HG03457 (cell line): ENCODE results near the gene IGLON5.

Source experiments
- ATAC-seq: cut with Tn5 transposase; IDR thresholded peaks from one replicate; pipeline ENCODE4 v1.9.1; 2021; ENCODE audit warnings: moderate number of reproducible peaks; ENCODE audit not compliant: unreplicated experiment

The IGLON5 gene

DNA sequence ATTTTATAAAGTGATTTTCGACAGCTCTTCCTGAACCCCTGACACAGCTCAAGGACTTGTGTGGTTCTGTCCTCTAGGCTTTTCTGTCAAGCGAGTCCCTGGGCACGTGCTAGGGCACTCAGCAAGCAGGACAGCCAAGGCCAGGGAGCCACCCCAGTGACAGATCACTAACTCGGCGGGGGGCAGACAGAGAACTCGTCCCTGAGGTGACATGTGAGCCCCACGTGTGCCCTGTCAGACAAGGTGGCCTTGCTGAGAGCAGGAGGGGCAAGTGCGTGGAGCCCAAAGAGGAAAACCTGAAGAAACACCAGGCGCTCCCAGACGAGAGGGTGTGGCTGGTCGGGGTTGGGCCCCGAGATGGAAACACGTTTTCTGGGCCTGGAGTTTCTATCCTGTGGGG, 49.8 kb downstream of the IGLON5 start:
- ATAC-seq: no peak

DNA sequence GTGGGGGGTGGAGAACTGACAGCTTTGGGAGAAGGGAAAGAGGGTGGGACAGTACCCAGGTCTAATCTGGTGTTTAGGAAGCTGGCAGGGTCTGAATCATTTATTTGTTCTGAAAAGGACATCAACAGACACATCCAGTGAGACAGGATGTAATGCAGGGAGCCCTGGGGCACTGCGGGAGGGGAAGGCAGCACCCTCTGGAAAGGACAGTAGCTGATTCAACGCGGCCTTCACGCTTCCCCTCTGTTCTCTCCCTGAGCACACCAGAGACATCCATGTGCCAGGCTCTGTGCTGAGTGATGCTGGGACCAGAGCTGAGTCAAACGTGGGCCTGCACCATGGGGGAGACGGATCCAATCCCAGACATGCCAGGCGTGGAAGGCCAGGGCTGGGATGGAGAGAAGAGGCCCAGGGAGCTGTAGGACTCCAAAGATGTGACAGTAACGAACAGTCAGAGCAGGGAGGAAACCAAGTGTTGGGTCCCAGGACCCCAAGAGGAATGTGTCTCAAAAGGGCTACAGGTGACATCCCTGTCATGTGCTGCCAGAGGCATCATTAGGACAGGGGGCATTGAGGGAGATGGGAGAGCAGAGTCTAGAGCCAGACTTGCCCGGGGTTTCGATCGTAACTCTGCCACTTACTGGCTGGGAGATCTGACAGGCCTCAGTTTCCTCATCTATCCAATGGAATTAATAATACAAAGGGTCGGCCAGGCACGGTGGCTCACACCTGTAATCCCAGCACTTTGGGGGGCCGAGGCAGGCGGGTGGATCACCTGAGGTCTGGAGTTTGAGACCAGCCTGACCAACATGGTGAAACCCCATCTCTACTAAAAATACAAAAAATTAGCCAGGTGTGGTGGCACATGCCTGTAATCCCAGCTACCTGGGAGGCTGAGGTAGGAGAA, 53.0 kb downstream of the IGLON5 start:
- ATAC-seq: no peak

DNA sequence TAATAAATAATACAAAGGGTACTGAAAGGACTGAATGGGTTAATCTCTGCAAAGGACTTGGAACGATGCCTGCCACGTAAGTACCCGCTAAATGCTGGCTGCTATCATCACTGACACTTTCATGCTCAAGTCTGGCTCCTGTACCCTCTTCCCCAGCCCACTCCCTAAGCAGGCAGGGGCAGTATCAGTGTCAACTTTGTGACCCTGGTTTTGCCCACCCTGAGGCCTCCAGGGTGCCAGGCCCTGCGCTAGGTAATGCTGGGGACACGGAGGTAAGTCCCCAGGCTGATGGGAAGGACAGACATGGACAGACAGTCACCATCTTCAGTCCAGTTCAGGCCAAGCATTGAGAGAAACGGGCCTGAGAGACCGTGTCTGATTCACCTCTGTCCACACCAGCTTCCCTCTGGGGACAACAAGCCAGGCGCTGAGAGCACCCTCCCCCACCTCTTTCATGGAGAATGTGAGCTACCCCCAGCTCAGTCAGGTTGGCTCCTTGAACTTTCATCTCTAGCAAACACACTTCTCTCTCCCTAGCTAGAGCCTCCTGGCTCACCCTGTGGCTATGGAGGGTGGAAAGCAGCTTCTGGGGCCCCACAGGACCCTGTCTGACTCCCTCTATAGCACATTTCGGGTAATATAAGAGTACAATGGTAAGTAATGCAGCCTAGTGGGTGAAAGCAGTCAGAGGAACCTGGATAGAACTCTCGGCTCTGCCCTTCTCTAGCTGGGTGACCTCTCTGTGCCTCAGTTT, 53.9 kb downstream of the IGLON5 start:
- ATAC-seq: no peak

DNA sequence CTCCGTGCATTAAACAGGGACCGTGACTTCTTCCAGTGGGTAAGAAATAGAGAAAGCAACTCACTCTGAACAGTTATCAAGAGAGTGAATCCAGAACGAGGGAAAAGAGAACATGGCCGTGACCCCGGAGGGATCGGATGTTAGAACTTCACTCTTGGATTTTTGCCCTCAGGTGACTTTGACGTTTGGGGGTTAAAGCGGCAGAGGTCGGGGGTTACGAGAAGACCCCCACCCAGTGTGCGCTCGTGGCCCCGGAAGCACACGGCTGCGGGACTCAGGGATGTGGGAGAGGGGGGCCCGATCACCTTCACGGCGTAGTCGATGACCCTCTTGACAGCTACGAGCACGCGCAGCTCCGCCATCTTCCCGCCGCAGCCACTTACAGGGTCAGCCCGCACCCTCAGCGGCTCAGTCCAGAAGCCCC, 54.5 kb downstream of the IGLON5 start, which contains the start of gene ETFB:
TSS of gene ETFB (minus strand) at position 424 of the 424 bp plus-strand sequence. CDS start at position 362, 62 bp downstream.
- ATAC-seq: no peak

DNA sequence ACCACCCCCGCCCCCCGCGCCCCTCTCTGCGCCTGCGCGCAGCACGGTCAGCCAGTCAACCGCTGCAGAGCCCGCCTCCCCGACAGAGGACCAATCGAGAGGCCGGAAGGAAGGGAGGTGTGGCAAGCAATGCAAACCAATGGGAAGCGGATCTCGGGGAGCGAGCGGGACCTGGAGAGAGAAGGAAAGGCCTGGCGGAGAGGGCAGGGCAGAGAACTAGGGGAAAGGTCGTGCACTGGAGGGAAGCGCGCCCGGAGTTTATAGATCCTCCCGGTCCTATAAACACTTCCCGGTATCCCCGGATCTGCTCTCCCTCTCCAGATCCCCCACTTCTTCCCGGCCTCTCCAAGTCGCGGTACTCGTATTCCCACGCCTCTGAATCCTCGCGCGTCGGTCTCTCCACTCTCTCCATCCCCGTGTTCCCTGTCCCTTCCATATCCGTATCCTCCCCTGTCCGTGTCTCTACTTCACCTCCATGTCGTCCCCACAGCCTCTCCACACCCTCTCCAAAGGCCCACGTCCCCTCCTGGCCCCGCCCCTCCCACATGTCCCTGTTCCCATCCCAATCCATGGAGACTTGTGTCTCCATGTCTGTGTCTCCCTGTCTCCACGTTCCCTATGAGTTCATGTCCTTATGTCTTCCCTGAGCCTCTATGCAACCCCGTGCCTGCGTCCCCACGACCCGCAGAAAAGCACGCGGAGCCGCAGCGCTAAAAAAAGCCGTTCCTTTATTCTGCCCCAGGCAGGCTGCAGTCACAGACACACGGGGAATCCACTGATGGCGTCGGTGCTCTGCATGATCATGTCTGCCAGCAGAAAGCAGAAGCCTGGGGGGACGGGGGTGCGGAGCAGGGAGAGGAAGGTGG, 55.2 kb downstream of the IGLON5 start:
- peak; percentile 38 for ATAC-seq

DNA sequence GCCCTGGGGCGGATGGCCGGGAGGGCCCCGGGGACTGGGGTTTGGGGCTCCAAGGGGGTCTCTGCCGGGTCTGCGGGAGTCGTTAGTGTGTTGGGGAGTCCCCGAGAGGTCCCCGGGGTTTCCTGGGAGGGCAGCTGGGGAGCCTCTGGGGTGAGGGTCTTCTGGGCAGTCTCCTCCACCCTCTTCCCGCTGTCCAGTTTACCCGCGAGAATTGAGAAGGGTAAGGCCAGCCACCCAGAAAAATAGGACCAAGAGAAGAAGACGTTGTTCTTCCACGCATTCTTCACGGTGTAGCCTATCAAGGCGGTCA, 55.8 kb downstream of the IGLON5 start:
- ATAC-seq: no peak

DNA sequence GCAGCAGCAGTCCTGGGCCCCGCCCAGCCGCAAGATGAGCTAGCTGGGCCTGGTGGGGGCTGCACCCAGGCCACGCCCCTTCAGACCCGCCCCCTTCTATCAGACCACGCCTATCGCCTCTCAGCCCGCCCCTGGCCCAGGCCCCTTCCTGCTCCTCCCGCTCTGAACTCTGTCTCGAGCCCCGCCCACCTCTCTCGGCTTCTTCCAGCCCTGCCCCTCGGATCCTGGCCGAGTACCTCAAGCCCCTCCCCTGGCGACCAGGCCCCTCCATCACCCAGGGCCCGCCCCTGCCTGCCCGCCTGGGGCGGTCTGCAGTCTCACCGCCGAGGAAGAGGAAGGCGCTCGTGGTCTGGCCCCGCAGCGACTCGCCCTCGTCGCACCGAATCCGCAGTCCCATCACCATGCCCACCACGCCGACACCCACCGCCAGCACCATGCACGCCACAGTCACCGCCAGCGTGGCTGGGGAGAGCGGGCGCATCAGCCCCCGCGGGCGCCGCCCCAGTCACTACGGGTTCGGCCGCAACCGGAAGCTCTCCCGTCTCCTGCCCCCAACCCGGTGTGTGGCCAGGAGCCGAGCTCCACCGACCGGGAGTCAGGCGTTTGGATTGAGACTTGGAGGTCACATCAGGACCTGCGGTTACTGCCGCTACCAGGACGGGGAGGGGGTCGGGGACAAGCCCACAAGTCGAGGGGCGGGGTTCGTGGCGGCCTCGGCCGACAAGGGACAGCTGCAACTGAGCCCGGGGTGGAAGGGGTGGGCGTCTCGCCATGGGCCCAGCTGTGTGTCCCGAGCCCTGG, 56.3 kb downstream of the IGLON5 start:
- peak; percentile 54 for ATAC-seq

DNA sequence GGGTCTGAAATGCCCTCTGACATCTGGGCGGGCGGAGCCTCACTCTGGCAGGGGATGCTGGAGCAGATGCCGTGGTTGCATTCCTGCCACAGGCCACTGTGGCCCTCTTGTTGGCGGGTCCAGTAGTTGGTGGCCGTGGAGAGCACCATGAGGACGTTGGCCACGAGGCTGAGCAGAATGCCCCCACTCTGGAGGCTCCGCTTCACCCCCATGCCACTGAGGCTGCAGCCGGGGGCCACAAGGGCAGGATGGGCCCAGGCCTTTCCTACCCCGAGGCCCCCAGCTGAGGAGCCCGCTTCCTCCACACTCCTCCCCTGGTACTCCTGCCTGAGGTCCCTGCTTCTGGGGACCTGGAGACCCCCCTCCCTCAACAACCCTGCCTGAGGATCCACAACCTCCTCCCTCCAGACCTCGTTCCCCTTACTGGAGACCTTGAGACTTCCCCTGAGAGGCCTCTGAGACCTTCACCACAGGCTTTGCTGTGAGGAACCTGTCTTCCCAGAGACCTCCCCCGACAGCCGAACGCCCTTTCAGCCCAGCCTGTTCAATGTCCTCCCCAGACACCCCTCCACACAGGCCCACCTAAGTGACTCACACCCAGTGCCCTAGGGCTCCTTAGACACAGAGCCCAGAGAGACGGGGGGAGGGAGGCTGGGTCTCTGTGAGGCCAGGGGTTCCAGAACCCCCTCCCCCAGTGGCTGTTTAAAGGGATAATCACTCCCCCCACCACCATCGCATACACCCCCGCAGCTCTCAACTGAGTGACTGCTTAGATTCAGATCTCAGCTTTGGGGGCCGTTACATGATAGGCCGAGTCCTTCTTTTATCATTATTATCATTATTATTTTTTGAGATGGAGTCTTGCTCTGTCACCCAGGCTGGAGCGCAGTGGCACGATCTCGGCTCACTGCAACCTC, 57.2 kb downstream of the IGLON5 start, which contains the start of gene CLDND2:
TSS of gene CLDND2 (minus strand) at position 638 of the 917 bp plus-strand sequence. CDS start at position 212, 426 bp downstream.
- ATAC-seq: no peak

DNA sequence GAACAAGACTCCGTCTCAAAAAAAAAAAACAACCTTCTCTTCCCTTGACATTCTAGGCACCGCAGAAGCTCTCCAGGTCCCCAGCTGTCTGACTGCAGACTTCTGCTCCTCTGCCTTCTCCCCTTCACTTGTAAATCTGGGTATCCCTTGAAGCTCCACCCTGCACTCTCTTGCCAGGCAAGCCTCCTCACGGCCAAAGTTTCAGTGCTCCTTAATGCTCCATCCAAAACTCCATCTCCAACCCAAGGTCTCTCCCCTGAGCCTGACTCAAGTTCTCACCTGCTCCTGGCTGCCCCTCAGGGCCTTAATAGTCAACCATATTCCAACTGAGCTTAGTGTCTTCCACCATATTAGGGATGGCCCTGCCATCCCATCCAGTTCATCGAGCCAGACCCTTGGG, 58.8 kb downstream of the IGLON5 start:
- no peak for ATAC-seq

DNA sequence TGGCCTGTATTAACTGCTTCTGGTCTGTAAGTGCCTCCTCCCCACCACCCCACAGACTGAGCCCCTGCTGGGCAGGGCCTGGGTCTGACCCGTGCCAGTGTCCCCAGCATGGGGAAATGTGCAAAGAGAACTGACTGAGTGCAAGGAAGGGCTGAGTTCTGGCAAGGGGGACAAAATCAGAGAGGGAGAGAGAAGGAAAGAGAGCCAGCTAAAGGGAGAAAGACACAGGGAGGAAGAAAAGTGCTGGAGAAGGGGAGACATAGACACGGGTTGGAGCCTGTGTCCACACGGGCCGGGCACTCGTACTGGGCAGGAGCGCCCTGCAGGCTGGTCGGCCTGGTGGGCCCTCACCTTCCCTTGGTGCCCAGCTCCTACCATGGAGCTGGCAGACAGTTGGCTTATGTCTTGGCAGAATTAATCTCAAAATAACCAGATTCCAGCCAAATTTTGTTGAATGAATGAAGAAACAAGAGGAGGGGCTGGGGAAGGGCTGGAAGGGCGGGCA, 59.8 kb downstream of the IGLON5 start:
- ATAC-seq: no peak

DNA sequence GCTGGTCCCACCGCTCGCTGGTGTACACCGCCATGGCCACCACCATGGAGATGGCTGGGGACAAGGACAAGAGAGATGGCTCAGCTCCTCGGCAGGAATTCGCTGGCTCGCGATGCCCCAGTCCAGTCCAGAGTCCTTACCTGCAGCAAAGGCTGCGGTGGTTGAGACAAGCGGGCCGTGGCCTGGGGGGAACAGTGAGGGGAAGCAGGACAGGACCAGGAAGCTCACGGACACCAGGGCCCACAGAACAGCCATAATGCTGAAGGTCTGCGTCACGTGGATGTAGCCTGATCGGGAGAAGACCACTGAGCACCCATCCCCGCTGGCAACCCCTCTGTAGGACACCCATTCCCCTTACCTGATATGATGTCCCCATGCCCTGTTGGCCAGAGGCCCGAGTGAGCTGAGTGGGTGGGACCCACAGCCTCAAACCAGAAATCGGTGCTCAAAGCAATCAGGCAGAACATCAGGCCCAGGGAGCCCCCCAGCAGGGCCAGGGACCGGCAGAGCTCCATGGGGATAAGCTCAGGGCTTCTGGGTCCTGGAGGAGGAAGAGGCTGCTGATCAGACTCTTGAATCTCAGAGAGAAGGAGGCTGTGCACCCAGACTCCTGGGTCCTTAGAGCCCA, 60.7 kb downstream of the IGLON5 start:
- no peak for ATAC-seq

DNA sequence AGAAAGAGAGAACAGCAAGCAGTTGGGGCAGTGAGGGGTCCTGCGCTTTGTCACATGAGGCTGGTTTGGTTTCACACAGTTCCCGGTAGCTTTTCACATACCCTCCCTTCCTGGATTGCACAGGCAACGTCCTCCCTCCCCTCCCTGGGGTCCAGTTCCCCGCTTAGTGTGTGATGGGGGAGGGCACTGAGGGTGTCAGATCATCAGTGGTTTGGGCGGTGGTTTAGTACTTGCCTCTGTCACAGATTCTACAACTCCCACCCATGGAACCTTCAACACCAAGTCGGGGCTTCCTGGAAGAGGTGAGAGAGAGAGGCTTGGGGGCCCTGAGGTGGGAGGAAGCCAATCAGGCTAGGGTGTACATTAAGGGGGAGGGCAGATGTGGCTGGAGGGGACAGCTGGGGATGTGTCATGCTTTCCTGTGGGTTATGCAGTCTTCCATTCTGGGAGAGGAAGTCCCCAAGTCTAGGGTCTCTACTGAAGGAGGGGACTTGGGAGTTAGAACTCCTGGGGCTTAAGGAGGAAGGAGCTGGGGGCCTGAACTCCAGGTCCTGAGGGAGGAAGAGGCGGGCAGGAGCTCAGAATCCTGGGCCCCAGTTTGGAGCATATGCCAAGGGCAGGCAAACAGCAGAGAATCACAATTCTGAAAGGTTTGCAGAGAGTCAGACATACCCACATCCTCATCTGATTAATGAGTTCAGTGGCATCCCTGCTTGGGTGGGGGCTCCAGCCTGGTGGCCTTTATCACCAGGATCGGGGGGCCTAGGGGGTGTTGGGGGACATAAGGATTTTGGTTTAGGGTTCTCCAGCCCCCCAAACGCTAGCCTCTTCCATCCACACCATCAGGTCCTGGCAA, 61.4 kb downstream of the IGLON5 start, which contains the start of gene NKG7:
TSS of gene NKG7 (minus strand) at position 6 of the 856 bp plus-strand sequence. CDS start 119 bp downstream, outside the sequence.
- ATAC-seq: no peak

DNA sequence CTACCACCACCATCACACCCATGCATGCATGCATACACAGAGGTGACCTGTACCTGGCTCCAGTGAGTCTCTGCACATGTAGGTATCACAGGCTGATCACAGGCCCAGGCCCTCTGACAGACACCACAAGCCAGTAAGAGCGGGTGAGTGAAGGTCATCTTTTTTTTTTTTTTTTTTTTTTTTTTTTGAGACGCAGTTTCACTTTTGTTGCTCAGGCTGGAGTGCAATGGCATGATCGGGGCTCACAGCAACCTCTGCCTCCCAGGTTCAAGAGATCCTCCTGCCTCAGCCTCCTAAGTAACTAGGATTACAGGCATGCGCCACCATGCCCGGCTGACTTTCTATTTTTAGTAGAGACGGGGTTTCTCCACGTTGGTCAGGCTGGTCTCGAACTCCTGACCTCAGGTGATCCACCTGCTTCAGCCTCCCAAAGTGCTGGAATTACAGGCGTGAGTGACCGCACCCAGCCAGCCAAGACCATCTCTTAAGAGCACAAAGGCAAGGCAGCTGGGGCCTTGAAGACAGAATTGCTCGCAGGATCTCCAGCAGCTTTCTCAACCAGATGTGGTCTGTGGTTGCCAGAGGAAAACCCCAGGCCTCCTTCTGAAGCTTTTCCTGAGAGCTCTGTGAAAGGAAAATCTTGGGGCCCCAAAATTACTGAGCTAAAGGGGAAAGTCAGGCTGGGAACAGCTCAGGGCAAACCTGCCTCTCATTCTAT, 64.2 kb downstream of the IGLON5 start:
- ATAC-seq: no peak

DNA sequence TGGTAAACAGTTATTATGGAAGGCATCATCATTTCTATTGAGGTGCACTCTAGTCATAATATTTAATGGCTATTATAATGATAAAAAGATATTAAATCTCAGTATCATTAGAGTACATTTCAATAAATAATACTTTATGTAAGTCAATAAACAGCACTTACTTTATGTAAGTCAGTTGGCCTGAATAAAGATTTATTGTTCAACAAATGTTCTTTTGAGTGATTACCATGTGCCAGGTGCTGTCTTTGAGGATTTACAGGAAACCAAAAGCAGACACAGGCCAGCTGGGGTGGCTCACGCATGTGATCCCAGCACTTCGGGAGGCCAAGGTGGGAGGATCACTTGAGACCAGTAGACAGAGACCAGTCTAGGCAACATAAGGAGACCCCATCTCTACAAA, 66.0 kb downstream of the IGLON5 start:
- ATAC-seq: no peak

DNA sequence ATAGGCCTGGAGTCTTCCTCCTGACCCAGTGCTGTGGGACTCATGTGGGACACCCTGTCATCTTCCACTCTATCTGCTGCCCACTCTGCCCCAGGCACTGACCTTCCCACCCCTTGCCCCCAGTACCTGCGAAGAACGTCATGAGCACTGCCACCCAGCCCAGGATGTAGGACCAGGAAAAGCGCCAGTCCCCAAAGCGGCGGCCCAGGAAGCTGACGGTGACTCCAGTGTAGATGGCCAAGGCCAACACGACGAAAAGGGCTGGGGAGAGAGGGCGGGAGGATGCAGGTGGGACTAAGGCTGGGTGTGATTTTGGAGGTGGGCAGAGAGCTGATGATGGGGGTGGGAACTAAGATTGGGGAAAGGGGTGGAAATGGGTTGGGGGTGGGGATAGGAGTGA, 68.9 kb downstream of the IGLON5 start:
- no peak for ATAC-seq
